ENCODE results near the gene CREB3L1. TPM values are rescaled to one million over a fixed set of nuclear protein-coding genes. Genes with fewer than 3 reads are reported as not detected.
A peak's percentile ranks its signal among the peaks of the same experiment; 100 is the strongest.

CREB3L1 gene
- total and polyA plus RNA-seq, 2 donors (not counting 3 experiments of a cell fraction or from before 2014, with no cell fraction given), result 0.23 to 0.84 TPM

GRCh38 chr11:46363455-46364005 lies 86.1 kb downstream of the CREB3L1 start:
- dilution Hi-C loops (cut with MboI; ENCODE audit: extremely low pct_ligation_motif_present, low sequenced_read_pairs), result no loop called here
- H3K79me2 ChIP-seq (ENCODE audit: control insufficient read depth, insufficient read depth, low read length), result peaks cover 36% of the 10 kb centered on the region
- DNase-seq (ENCODE audit: low read depth, low spot score) (peak; percentile 55), FAIRE-seq (peak; percentile 65)
- peak overlapping the region; percentile 32 for H3K4me2 ChIP-seq (ENCODE audit: insufficient read depth, low read length)
- no TSS peak for BruUV-seq (replicated peaks)
- H3K9ac ChIP-seq (replicated peaks; ENCODE audit: extremely low read depth, insufficient read depth, low read length), result peak overlapping the region; percentile 53
- H3K4me1 ChIP-seq (ENCODE audit: control insufficient read depth, extremely low read depth, insufficient read depth, low read length), result peaks cover 34% of the 10 kb centered on the region
- H3K4me3 ChIP-seq (replicated peaks in 1 of 3; ENCODE audit: insufficient read depth in 1 of 3, low read depth in 1 of 3, low read length in 3 of 3), result no peak overlapping the region
- no peaks in the 10 kb centered on the region for H3K27me3 ChIP-seq (ENCODE audit: control insufficient read depth in 2 of 2, insufficient read depth in 2 of 2, low read length in 2 of 2)
- H3K36me3 ChIP-seq (ENCODE audit: control insufficient read depth in 2 of 2, extremely low read depth in 1 of 2, insufficient read depth in 2 of 2, low read length in 2 of 2), result peaks cover 0 to 2% of the 10 kb centered on the region in 2 experiments
- peak overlapping the region; percentile 80 for H3K27ac ChIP-seq (ENCODE audit: insufficient read depth, low read depth, low read length)
- TF ChIP-seq CTCF (IDR thresholded peaks at IDR 0.05; ENCODE audit: extremely low read depth in 1 of 2, insufficient read depth in 1 of 2, low read depth in 1 of 2, low read length in 2 of 2), result peak in 1 of 2 donors; percentile 25
- no peak for TF ChIP-seq MYC (IDR thresholded peaks at IDR 0.05; ENCODE audit: low read depth, low read length)
- TF ChIP-seq POLR2AphosphoS5 (IDR thresholded peaks at IDR 0.05; ENCODE audit: insufficient read depth, low read depth, low read length), result peak; percentile 15
- TF ChIP-seq FOS (IDR thresholded peaks at IDR 0.05; ENCODE audit: borderline replicate concordance, insufficient read depth, low read length), result no peak
- no peaks in the 10 kb centered on the region for H3K9me1 ChIP-seq (replicated peaks; ENCODE audit: control insufficient read depth, extremely low read depth, insufficient read depth, low read length)
- H2AFZ ChIP-seq (ENCODE audit: low read depth, low read length), result no peak overlapping the region
- ChIA-PET POLR2A (no interaction called here), CTCF (interaction anchor here (1.2 to 11.6 kb wide), 3 partner anchors 11 to 125 kb away, joined by 3 to 200 read pairs (median 9); partner anchors contain the start of gene DGKZ)
- no peaks in the 10 kb centered on the region for H3K9me3 ChIP-seq (replicated peaks; ENCODE audit: control insufficient read depth, insufficient read depth, low read length)
- no peaks in the 10 kb centered on the region for H4K20me1 ChIP-seq (replicated peaks; ENCODE audit: control insufficient read depth, extremely low read depth, insufficient read depth, low read length)
- intact Hi-C loops (cut with micrococcal nuclease), result loop anchor here (1.0 kb wide), 2 partner anchors 11 to 16 kb away; partner anchors contain the start of gene DGKZ

DNA sequence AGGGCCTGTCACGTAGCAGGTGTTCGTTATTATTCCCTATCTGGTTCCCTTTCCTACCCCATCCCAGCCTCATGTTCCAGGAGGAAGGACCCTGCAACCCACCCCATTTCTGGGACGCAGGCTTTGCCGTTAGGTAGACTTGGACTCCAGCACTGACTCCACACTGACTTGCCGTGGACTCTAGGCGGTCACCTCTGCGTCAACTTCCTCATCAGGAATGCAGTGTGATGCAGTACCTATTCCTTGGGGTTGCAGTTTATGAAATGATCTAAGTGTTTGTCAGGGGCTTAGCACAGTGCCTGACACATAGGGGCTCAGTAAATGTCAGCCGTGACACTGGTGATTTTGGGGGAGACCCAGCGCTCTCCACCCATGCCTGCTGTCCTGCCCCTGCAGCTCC lies 86.6 kb downstream of the CREB3L1 start:
- DNase-seq (ENCODE audit: low read depth, low spot score), result no peak
- BruUV-seq (replicated peaks), result no TSS peak
- TF ChIP-seq JUN (IDR thresholded peaks at IDR 0.05; ENCODE audit: borderline replicate concordance, insufficient read depth, insufficient read length, low read depth) (no peak), FOS (IDR thresholded peaks at IDR 0.05; ENCODE audit: borderline replicate concordance, insufficient read depth, low read length) (no peak)
- dilution Hi-C loops (cut with MboI; ENCODE audit: extremely low pct_ligation_motif_present, low sequenced_read_pairs), result no loop called here
- no peaks in the 10 kb centered on the region for H3K9me1 ChIP-seq (replicated peaks; ENCODE audit: control insufficient read depth, extremely low read depth, insufficient read depth, low read length)
- no peak overlapping the region for H2AFZ ChIP-seq (ENCODE audit: low read depth, low read length)
- no peak overlapping the region for H3K9ac ChIP-seq (replicated peaks; ENCODE audit: extremely low read depth, insufficient read depth, low read length)
- intact Hi-C loops (cut with micrococcal nuclease), result no loop called here
- H3K27ac ChIP-seq (ENCODE audit: insufficient read depth, low read depth, low read length), result peak overlapping the region; percentile 80
- H3K4me1 ChIP-seq (ENCODE audit: control insufficient read depth, extremely low read depth, insufficient read depth, low read length), result peaks cover 34% of the 10 kb centered on the region
- no peaks in the 10 kb centered on the region for H3K9me3 ChIP-seq (replicated peaks; ENCODE audit: control insufficient read depth, insufficient read depth, low read length)
- POLR2A ChIA-PET, result no interaction called here
- no peaks in the 10 kb centered on the region for H3K27me3 ChIP-seq (ENCODE audit: control insufficient read depth in 2 of 2, insufficient read depth in 2 of 2, low read length in 2 of 2)
- H3K4me2 ChIP-seq (ENCODE audit: insufficient read depth, low read length), result no peak overlapping the region
- H4K20me1 ChIP-seq (replicated peaks; ENCODE audit: control insufficient read depth, extremely low read depth, insufficient read depth, low read length), result no peaks in the 10 kb centered on the region
- peaks cover 0 to 2% of the 10 kb centered on the region in 2 experiments for H3K36me3 ChIP-seq (ENCODE audit: control insufficient read depth in 2 of 2, extremely low read depth in 1 of 2, insufficient read depth in 2 of 2, low read length in 2 of 2)
- FAIRE-seq, result peak; percentile 12
- CTCF ChIA-PET, result interaction anchor here (1.5 to 11.6 kb wide), 2 partner anchors 12 to 14 kb away, joined by 5 to 200 read pairs; partner anchors contain the start of gene DGKZ
- no peak overlapping the region for H3K4me3 ChIP-seq (replicated peaks in 1 of 3; ENCODE audit: insufficient read depth in 1 of 3, low read depth in 1 of 3, low read length in 3 of 3)
- peaks cover 36% of the 10 kb centered on the region for H3K79me2 ChIP-seq (ENCODE audit: control insufficient read depth, insufficient read depth, low read length)

All from endothelial cell of umbilical vein (primary cell).